GM21423 (cell line): ENCODE results near the gene PXMP4.

Experiments
- ATAC-seq: cut with Tn5 transposase; IDR thresholded peaks from one replicate; pipeline ENCODE4 v1.9.1; 2021; ENCODE audit warnings: mild to moderate bottlenecking, moderate library complexity; ENCODE audit not compliant: unreplicated experiment

PXMP4 gene

DNA sequence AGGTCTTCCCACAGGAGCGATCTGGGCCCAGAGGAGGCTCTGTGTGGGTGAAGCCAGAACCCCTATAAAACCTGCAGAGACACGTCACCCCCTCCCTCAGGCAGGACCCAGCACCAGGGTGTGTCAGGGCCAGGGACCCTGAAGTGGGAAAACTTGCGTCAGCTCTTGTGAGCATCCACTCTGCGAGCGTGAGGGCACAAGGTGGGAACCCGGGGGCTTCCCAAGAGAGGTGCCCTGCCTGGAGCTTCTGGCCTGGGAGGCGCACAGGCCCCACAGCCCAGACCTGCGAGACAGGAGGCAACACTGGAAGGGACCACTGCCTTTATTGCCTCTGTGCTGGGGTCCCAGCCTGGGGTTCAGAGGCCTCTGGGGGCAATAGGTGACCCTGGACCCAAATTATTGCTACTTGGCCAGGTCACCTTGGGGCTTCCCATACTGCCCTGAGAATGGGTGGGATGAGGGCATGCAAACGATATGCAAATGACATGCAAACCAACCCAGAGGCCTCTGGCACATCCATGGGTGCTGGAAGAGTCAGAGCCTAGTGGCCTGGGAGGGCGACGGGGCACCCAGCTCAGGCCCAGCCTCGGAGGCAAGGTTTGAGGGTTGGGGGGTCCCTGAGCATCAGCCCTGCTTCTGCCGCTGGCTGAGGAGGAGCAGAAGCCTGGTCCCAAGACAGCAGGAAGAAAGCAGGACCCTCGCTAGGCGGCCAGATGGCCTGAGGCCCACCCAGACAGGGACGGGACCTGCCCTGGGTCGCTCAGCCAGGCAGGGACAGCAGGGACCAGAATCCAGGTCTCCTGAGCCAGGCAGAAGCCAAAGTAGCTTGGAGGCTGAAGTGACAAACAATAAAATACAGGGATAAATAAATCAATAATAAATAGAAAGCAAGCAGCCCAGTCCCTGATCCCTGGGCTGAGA lies 63.1 kb downstream of the PXMP4 start:
- no peak for ATAC-seq

DNA sequence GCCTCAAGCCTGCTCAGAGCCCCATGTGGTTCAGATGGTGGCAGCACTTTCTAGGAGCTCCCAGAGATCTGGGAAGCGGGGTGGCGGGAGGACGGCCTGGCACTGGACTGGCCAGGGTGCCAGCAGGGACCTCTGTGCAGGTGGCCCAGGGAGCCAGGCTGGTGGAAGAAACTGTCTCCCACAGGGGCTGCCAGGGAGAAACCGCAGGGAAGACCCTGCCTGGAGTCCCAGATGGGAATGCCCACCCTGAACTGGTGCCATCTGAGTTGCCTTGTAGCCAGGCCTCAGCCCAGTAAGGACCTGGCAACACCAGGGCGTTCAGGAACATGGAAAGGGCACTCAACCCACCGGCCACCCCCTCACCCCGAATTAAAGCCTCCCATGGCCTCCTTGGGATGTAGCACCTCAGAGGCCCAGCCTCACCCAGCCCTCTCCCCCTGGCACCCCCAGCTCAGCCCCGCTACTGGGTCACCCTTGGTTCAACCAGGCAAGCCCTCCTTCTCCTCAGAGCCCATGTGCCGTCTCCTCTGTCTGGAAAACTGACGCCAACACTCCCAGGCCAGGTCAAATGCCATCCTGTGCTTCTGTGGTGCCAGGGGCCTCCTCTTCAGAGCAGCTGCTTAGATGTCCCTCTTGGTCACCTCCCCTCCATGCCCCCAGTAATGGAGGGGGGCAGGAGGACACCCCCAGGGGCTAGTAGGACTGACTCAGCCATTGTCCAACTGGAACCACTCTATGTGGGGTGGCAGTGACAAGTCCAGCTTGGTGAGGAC lies 63.9 kb downstream of the PXMP4 start:
- no peak for ATAC-seq

DNA sequence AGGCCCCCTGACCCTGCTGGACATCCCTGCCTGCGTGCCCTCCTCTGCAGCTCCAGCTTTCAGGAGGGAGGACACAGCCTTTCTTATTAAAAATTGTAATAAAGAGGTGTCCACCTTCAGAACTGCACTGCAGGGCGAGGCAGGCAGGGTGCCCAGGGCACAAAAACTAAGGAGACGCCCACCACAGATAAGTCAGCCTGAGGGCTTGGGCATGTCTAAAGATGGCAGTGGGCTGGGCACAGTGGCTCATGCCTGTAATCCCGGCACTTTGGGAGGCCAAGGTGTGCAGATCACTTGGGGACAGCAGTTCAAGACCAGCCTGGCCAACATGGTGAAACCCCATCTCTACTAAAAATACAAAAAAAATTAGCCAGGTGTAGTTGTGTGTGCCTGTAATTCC lies 64.9 kb downstream of the PXMP4 start:
- ATAC-seq: no peak

DNA sequence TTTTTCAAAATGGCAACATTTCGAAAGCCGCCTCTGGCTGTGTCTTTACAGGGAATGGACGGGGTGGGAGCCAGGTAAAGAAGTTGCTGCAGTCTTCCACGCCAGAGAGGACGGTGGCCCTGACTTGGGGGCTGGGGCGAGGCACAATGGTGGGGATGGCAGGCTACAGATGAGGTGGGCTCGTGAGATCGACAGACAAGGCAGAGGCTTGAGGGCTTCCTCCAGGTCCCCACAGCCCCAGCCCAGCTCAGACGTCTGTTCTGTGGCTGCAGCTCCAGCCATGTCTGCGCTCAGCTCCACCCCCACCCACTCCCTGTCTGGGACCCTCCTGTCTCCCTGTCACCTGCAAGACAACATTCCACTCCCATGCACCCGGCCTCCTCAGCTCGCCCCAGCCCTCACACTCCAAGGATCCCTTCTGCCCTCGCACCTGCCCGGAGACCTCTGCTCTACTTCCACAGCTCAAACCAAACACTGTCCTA lies 65.4 kb downstream of the PXMP4 start:
- ATAC-seq: no peak

DNA sequence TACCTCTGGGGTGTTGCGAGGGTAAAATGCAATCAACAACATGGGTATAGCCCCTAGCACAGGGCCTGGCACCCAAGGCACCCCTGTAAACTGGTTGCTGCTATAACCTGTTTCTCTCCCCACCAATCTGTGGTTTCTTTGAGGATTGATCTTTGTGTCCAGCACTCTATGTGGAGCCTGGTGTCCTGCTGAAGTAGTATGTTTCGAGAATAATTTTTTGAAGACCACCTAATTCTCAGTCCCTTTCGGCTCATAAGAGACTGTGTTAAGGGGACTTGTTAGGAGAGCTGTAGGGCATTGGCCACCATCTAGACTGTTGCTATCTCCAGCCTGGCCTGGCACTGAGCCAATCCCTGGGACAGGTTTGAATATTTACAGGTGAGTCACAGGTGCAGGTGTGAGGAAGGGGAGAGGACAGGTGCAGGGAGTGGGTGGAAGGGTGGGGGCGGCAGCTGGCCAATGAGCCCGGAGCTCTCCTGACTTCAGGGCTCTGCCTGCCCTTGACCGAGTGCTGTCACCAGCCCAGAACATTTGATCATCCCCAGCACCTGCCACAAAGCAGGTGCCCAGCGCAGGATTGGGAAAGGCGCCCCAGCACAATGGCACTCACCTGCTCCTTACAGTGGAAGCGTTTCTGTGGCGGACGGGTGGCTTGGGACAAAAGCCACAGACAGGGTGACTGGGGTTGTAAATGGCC lies 66.1 kb downstream of the PXMP4 start:
- ATAC-seq: no peak

DNA sequence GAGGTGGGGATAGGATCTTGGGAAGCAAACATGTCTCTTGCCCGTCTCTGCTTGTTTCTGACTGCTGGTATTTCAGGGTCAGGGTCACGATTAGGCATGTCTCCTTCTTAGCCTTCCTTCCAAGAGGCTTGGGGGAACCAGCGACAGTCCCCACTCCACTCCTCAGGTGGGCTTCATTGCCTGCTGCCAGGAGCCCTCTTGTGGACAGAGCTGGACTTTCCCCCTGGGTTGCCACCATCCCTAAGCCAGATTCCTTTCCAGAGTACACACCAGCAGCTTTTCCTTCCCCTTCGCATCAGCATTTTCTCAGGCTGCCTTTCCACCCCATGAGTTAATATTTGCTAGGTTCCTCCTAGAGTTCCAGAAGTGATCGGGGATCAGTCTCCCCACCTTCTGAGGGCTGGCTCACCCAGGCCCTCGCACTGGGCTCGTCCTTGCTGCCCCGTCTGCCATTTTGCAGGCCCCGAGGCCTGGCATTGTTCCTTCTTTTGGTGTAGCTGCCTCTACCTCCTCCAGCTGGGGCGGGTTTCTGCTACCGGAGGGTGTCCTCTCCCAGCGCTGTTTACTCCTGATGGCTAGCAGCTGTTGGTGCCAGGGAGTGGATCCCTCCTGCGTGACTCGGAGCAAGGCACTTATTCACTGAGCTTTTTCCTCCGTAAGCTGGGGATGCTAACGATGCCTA lies 66.8 kb downstream of the PXMP4 start:
- ATAC-seq: no peak
